GM18526 (cell line): Measurements from ENCODE around the gene AFF4.

Experiments
- POLR2A ChIP-seq: IDR thresholded peaks from 3 replicates; pipeline ENCODE4 v1.6.1; 2011; ENCODE audit not compliant: insufficient read length; ENCODE audit errors: extremely low read depth

The AFF4 gene

GRCh38 chr5:132962429-132963021 lies 909 bp downstream of the AFF4 start:
- TF ChIP-seq POLR2A = no peak

GRCh38 chr5:132961887-132962286 lies 1.5 kb downstream of the AFF4 start:
- TF ChIP-seq POLR2A = no peak

- no peak for TF ChIP-seq POLR2A
These were observed 9.7 kb downstream of the AFF4 start for GRCh38 chr5:132953710-132954109.

GRCh38 chr5:132952829-132953228 lies 10.6 kb downstream of the AFF4 start:
- TF ChIP-seq POLR2A = no peak

- TF ChIP-seq POLR2A = no peak
These were observed 11.5 kb downstream of the AFF4 start for GRCh38 chr5:132951897-132952296.

- no peak for TF ChIP-seq POLR2A
These were observed 14.3 kb downstream of the AFF4 start for GRCh38 chr5:132949136-132949535.

GRCh38 chr5:132947671-132948070 lies 15.8 kb downstream of the AFF4 start:
- no peak for TF ChIP-seq POLR2A

- no peak for TF ChIP-seq POLR2A
These were observed 19.9 kb downstream of the AFF4 start for GRCh38 chr5:132943362-132944022.

GRCh38 chr5:132941331-132941730 lies 22.1 kb downstream of the AFF4 start:
- TF ChIP-seq POLR2A = no peak

- no peak for TF ChIP-seq POLR2A
These were observed 35.4 kb downstream of the AFF4 start for GRCh38 chr5:132928062-132928407.

GRCh38 chr5:132927355-132928061 lies 35.9 kb downstream of the AFF4 start:
- TF ChIP-seq POLR2A = no peak

- TF ChIP-seq POLR2A = no peak
These were observed 37.0 kb downstream of the AFF4 start for GRCh38 chr5:132926437-132926836.

GRCh38 chr5:132916086-132916485 lies 47.3 kb downstream of the AFF4 start:
- no peak for TF ChIP-seq POLR2A

- no peak for TF ChIP-seq POLR2A
These were observed 47.8 kb downstream of the AFF4 start for GRCh38 chr5:132915681-132916080.

GRCh38 chr5:132909702-132910101 lies 53.7 kb downstream of the AFF4 start:
- no peak for TF ChIP-seq POLR2A

GRCh38 chr5:132907161-132907560 lies 56.3 kb downstream of the AFF4 start:
- TF ChIP-seq POLR2A = no peak
